CD1c-positive myeloid dendritic cell (primary cell): Measurements from ENCODE around the gene WASL.

Experiments used
- DNase-seq: peaks from one replicate; pipeline ENCODE4 v3.0.0-alpha.2; 2016; ENCODE audit errors: extremely low spot score

Gene WASL

DNA sequence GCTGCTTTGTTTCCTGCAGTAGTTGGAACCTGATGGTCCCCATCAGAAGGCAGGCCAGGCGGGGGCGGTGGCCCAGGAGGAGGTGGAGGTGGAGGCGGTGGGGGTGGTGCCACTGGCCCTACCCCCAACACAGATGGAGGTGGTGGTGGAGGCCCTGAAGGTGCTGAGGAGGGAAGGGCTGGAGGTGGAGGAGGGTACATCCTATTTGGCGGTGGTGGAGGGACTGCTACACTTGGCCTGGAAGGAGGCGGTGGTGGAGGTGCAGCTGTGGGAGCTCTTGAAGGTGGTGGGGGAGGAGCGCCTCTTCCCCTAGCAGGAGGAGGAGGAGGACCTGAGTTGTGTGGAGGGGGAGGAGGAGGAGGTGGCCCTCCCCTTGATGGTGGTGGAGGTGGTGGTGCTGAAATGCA is 56.3 kb downstream of the WASL start:
- no peak for DNase-seq

- no peak for DNase-seq
Observed at GRCh38 chr7:123690550-123690949, 58.3 kb downstream of the WASL start.

DNA sequence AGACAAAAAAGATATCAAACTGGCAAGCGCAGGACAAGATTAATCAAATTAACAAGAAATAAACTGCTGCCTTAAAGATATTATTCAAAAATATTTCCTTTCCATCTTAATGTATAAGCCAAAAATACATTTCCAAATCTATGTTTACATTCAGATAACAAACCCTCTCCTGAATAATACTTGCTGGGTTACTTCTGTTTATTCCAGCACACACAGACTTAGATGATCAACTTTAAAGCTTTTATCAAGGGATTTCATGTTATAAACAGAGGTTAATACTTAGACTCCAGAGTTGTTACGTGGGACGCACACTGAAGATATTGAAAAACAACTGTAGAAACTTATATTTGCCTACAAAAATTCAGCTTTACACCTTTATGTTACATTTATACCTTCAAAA is 59.6 kb downstream of the WASL start:
- DNase-seq = no peak

DNA sequence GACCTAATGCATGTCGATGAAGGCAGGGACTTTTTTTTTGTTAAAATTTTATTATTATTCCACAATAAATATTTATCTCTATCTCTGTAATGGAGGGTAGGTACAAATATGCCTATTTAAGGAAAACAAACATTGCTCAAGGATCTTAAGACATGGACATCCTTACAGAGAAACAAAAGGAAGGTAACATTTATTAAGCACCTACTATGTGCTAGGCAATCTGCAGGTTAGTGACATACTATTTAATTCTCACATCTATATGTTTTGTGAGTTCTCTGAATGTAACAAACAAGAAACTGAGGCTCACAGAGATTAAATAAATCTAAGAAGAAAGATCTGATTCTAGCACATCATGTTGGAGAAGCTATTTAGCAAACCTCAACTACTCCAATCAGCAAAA is 61.1 kb downstream of the WASL start:
- DNase-seq = no peak

- no peak for DNase-seq
Observed at GRCh38 chr7:123687161-123687560, 61.6 kb downstream of the WASL start.

DNA sequence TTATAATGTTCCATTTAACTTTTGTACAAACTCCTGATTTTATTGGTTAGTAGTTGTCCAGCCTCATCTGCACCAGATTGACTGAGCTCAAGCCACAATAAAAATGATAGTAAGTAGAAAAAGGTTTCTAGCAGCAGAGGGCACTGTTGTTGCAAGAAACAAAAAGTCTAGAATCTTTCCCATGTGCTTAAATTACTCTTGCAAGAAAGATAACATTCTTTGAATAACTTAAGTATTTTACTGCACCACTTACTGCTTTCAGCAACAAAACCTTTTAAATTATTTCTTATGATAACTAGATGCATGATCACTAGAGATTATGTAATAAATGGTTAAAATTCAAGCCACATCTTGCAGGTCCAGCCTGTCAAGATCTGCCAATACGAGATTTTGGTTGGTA is 66.1 kb downstream of the WASL start:
- peak; percentile 53 for DNase-seq

- no peak for DNase-seq
Observed at GRCh38 chr7:123681561-123681960, 67.2 kb downstream of the WASL start.

DNA sequence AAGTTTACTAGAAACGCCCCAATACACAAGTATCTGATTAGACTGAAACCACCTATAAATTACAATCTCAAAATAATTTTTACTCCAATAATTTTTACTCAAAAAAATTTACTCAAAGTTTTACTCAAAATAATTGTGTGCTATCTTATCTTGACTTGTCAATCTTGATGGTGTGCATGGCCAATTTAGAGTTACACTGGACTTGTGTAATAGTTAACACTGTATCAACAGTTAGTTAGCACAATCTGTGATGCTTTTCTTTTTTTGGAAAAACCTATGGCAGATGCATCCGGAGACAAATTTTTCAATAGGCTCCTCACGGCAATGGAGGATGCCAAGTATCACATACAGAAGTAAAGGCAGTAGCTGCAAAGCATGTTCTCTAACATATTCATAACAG is 68.2 kb downstream of the WASL start:
- DNase-seq = no peak

GRCh38 chr7:123679614-123680013 is 69.2 kb downstream of the WASL start:
- no peak for DNase-seq

GRCh38 chr7:123677061-123677715 is 71.6 kb downstream of the WASL start:
- DNase-seq = no peak

DNA sequence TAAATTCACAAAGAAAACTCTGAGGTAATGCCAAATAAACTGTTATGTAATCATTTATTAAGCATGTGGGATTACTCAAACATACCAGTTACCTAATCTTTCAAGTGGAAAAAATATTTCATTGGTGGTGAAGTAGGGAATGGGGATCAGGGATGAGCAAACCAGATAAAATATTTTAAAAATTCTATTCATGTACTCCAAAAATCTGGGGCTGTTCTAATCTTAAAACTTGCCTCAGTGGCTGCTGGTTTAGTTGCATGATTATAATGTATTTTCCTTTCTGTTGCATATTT is 73.7 kb downstream of the WASL start:
- no peak for DNase-seq

DNA sequence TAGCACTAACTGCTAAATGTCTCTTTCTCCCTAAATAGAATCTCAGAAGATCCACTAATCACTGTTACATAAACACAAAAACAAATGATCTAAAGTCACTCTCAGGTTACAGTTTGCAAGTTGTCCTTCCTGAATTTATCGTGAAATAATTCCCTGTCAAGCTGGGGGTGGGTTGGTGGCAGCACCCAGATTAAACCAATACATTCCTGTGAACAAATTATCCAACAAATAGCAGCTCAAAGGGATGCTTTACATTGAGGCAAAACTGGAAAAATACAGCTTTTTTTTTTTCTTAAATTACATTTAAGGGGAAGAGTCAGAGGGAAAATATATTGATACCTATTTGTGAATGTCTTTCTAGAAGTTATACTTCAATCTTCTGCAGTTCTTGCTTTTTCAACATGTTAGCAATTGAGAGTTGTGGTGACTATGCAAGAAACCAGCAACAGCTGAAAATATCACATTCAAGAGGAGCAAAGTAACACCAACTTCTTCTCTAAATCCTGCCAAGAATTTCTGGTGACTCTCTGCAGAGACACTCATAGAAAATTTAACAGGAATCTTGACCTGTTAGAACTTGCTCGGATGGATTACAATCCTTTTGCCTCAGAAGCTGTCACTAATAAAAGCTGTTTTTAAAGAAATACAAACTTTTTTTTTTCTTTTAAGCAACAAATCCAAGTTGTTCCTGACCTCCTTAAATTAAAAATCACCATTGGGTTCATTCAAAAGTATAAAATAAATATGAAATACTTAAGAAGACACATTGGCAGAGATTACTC is 74.2 kb downstream of the WASL start:
- DNase-seq = no peak

- no peak for DNase-seq
Observed at GRCh38 chr7:123673752-123674398, 74.9 kb downstream of the WASL start.

DNA sequence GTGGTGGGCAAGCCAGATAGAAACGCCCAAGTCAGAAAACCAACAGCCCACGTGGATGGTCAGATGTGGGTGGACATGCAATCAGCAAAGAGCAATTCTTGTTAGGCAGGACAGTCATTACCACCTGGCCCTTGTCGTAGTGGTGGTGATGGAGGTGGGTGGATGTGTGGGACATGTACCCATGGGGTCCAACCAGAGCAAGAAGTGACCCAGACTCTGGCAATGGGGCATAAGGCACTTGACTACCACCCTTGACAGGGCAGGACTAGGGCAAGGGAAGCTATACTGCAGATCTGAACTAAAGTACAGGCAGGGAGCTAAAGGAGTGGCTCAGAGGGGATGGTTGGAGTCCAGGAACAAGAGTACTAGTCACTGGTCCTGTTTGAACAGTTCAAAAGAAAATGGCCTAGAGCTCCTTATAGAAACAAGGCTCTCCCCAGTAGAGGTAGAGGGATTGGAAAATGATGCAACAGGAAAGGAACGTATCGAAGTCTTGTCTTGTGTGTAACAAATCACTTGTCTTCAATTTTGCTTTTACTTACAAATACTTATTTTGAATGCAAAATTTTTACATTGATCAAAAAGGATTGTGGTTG is 75.6 kb downstream of the WASL start:
- DNase-seq = no peak

GRCh38 chr7:123669485-123669884 is 79.3 kb downstream of the WASL start:
- DNase-seq = no peak

- no peak for DNase-seq
Observed at GRCh38 chr7:123666492-123666891, 82.3 kb downstream of the WASL start.

GRCh38 chr7:123665896-123666295 is 82.9 kb downstream of the WASL start:
- no peak for DNase-seq

DNA sequence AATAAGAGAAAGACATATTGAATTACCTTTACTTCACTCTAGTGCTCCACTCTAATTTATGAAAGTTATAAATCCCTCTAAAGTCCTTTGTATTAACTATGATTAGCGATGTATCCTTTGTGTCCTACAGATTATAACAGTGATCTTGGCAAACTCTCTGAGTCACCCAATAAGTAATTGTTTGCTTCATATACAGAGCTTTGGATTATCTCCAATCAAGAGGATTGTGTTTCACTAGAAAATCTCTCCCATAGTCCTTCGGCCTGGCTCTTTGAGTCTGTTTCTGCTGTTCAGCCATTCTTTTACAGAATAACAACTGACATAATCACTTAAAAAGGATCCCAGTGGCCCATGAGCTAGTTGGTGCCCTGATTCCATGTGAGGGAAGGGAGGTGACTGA is 83.6 kb downstream of the WASL start:
- DNase-seq = no peak

DNA sequence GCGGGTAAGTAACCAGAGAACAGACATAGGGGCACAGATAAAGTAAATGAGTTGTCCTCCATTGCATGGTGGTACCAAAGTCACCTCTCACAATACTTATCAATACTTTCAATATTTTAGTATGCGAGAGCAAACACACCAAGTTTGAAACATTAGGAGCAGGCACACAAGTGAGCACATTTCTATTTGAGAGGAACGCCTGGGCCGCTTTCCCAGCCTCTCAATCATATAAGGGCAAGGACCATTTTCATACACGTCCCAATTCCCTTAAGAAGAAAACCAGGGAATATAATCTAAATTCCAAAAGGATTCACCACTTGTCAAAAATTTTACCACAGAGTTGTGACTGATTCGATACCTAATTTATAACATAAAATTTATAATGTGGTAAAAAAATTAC is 85.6 kb downstream of the WASL start:
- no peak for DNase-seq

DNA sequence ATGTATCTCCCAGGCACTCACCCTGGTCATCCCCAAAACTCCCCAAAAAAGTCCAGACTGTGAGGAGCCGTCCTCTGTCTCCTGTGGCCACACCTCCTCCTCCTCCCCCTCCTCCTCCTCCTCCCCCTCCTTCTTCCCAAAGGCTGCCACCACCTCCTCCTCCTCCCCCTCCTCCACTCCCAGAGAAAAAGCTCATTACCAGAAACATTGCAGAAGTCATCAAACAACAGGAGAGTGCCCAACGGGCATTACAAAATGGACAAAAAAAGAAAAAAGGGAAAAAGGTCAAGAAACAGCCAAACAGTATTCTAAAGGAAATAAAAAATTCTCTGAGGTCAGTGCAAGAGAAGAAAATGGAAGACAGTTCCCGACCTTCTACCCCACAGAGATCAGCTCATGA is 86.0 kb downstream of the WASL start:
- DNase-seq = no peak

DNA sequence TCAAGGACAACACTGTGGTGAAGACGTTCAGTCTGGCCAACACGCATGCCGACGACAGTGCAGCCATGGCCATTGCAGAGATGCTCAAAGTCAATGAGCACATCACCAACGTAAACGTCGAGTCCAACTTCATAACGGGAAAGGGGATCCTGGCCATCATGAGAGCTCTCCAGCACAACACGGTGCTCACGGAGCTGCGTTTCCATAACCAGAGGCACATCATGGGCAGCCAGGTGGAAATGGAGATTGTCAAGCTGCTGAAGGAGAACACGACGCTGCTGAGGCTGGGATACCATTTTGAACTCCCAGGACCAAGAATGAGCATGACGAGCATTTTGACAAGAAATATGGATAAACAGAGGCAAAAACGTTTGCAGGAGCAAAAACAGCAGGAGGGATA is 86.5 kb downstream of the WASL start:
- DNase-seq = no peak

DNA sequence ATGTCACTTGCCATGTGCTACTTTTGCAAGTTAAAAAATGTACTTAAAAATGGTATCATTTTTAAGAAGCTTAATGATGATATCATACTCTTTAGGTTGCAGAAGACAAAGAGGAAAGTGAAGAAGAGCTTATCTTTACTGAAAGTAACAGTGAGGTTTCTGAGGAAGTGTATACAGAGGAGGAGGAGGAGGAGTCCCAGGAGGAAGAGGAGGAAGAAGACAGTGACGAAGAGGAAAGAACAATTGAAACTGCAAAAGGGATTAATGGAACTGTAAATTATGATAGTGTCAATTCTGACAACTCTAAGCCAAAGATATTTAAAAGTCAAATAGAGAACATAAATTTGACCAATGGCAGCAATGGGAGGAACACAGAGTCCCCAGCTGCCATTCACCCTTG is 87.0 kb downstream of the WASL start:
- no peak for DNase-seq
